ENCODE measurements around the gene FAM107B. TPM values are rescaled to one million over a fixed set of nuclear protein-coding genes. Genes with fewer than 3 reads are reported as not detected.
A peak's percentile ranks its signal among the peaks of the same experiment; 100 is the strongest.

Gene FAM107B
- total and polyA plus RNA-seq, 2 of the 4 experiments (the other 2 are of a cell fraction) = 26.4 to 27.1 TPM

DNA sequence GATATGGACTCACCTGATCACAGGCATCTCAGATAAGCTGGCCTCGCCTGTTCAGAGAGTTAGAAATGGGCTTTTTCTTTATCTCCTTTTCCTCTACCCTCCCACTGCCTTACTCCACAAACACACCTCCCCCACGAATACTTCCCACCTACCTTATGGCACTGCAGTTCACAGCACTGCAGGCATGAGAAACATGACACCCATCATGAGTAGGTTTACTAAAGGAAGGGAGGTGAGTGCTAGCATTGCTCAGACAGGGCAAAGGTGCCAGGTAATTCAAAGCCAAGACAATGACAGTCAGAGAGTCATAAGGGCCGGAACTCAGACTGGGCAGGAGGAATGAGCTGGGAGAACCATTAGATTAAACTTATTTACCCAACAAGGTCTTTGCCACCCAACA is 220.6 kb downstream of the FAM107B start:
- no peak for ATAC-seq (ENCODE audit: low read depth)

More for the DNA sequence above, 220.6 kb downstream of the FAM107B start:
- no TSS peak for BruUV-seq (replicated peaks)
- no peak for DNase-seq
- POLR2A ChIA-PET (ENCODE audit: unreplicated experiment) = no interaction called here
- H3K36me3 ChIP-seq (ENCODE audit: control insufficient read depth, insufficient read depth, low read length) = peaks cover 4% of the 10 kb centered on the region
- 0 out of 3 replicates have a peak overlapping the region, but pooled peaks have one; percentile 1 for H2BK15ac ChIP-seq (ENCODE audit: low read depth, low read length)
- peaks cover 34% of the 10 kb centered on the region for H3K4me1 ChIP-seq (ENCODE audit: control insufficient read depth, insufficient read depth, low read length)
- H2AK9ac ChIP-seq (replicated peaks; ENCODE audit: low read depth, low read length, poor library complexity) = peak overlapping the region; percentile 83
- H3K4ac ChIP-seq (ENCODE audit: low read depth, low read length) = peak overlapping the region; percentile 64
- peak overlapping the region; percentile 12; the same call in 1 of the 2 replicates for H3K27ac ChIP-seq (ENCODE audit: insufficient read depth, low read length)
- H4K91ac ChIP-seq (ENCODE audit: insufficient read depth, low read depth, low read length) = no peak overlapping the region
- in situ Hi-C loops (cut with MboI; ENCODE audit: low sequenced_read_pairs) = no loop called here
- peaks cover 73% of the 10 kb centered on the region for H4K20me1 ChIP-seq (ENCODE audit: insufficient read depth, low read length)
- H3K9me1 ChIP-seq (ENCODE audit: insufficient read depth, low read length) = peaks cover 41% of the 10 kb centered on the region
- intact Hi-C loops (cut with micrococcal nuclease) = no loop called here
- peak overlapping the region; percentile 12 for H2BK5ac ChIP-seq (ENCODE audit: low read depth, low read length, poor library complexity, severe bottlenecking)
- no peaks in the 10 kb centered on the region for H3K9me3 ChIP-seq (ENCODE audit: control insufficient read depth, insufficient read depth, low read length)
- H3K18ac ChIP-seq (ENCODE audit: low read depth, low read length) = no peak overlapping the region
- WGBS, 2 experiments (ENCODE audit: extremely low coverage in 2 of 2, insufficient read length in 1 of 2) = no CpG with 5 or more reads among the region's 3 CpGs
- H3K56ac ChIP-seq (ENCODE audit: extremely low read depth, insufficient read depth, low read length) = no peak overlapping the region
- H3K23ac ChIP-seq (ENCODE audit: low read depth, low read length) = peak overlapping the region; percentile 40; the same call in 1 of the 2 replicates
- peak overlapping the region; percentile 3; the same call in 1 of the 2 replicates for H2BK120ac ChIP-seq (ENCODE audit: low read depth, low read length)
- H2AFZ ChIP-seq (replicated peaks; ENCODE audit: low read length, poor library complexity) = no peak overlapping the region
- H3K4me2 ChIP-seq (ENCODE audit: low read depth, low read length) = no peak overlapping the region
- H3K27me3 ChIP-seq (ENCODE audit: control insufficient read depth, insufficient read depth, low read length) = no peaks in the 10 kb centered on the region
- TF ChIP-seq RFX5 (IDR thresholded peaks at IDR 0.05; ENCODE audit: low read depth, low read length) (no peak), POLR2A (IDR thresholded peaks at IDR 0.05; ENCODE audit: low read depth, low read length) (no peak), SMC3 (IDR thresholded peaks at IDR 0.05; ENCODE audit: low read depth, low read length) (no peak)
- TF ChIP-seq, protein P1, sequence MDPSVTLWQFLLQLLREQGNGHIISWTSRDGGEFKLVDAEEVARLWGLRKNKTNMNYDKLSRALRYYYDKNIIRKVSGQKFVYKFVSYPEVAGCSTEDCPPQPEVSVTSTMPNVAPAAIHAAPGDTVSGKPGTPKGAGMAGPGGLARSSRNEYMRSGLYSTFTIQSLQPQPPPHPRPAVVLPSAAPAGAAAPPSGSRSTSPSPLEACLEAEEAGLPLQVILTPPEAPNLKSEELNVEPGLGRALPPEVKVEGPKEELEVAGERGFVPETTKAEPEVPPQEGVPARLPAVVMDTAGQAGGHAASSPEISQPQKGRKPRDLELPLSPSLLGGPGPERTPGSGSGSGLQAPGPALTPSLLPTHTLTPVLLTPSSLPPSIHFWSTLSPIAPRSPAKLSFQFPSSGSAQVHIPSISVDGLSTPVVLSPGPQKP (IDR thresholded peaks at IDR 0.05; ENCODE audit: borderline replicate concordance, low read depth, low read length) = no peak
- peaks cover 46 to 84% of the 10 kb centered on the region in 2 experiments for H3K79me1 ChIP-seq (ENCODE audit: low read depth in 1 of 2, low read length in 2 of 2)
- dilution Hi-C loops (cut with HindIII; ENCODE audit: low sequenced_read_pairs, unreplicated experiment) = no loop called here
- H2AK5ac ChIP-seq (ENCODE audit: low read depth, low read length) = peak overlapping the region; percentile 31; the same call in 1 of the 2 replicates
- no peak overlapping the region for H3K9ac ChIP-seq (ENCODE audit: low read depth, low read length)
- peak overlapping the region in 1 of 2 experiments; percentile 19; a peak in 1 of 4 replicates for H4K8ac ChIP-seq (ENCODE audit: low read depth in 2 of 2, low read length in 2 of 2)
- H3K14ac ChIP-seq (replicated peaks; ENCODE audit: low read depth, low read length) = peak overlapping the region; percentile 12; the same call in 1 of the 2 replicates
- H2BK20ac ChIP-seq (ENCODE audit: low read depth, low read length) = 0 out of 2 replicates have a peak overlapping the region, but pooled peaks have one; percentile 3
- CTCF ChIA-PET = no interaction called here
- no peak overlapping the region for H4K5ac ChIP-seq (ENCODE audit: low read depth, low read length)
- no peak overlapping the region for H3K4me3 ChIP-seq (ENCODE audit: insufficient read depth, low read depth, low read length)

Measured in IMR-90 (cell line).